OCI-LY7 (cell line): ENCODE results near the gene TTC33. TPM values are rescaled to one million over a fixed set of nuclear protein-coding genes. Genes with fewer than 3 reads are reported as not detected.
"Not testable (repeated sequence)": the region's sequence is repeated elsewhere in the genome, so short reads cannot be mapped to it uniquely, and the experiment has no call there.

Experiments
- BruUV-seq: library from RNA; stranded (reverse); fragments of 400-500 nt; replicated peaks from 2 replicates; lab custom pipeline; 2021; lab: Mats Ljungman, UMichigan
- CTCF ChIA-PET: fragments of 300-600 bp; sonication (Branson Sonifier 250); formaldehyde crosslinking; loops from one replicate; lab custom pipeline; 2022; ENCODE audit warnings: antibody characterized with exemption; ENCODE audit not compliant: unreplicated experiment; lab: Charles Lee
- POLR2A ChIA-PET: fragments of 300-600 bp; sonication (Branson Sonifier 250); formaldehyde crosslinking; loops from one replicate; lab custom pipeline; 2022; ENCODE audit warnings: antibody characterized with exemption; lab: Charles Lee
- DNase-seq: peaks from one replicate; pipeline ENCODE4 v3.0.0-alpha.2; 2015; ENCODE audit warnings: low spot score
- H2AFZ ChIP-seq: fragments of 200-600 bp; sonication (generic), shearing (Covaris generic); 2 replicates; pipeline ENCODE4 v1.6.1; 2014; ENCODE audit warnings: mild to moderate bottlenecking, antibody characterized with exemption, low read length, moderate library complexity
- H3K27ac ChIP-seq: fragments of 200-600 bp; sonication (generic); 2 replicates; pipeline ENCODE4 v1.5.1; 2014; ENCODE audit warnings: mixed run types, low read depth, mild to moderate bottlenecking, moderate library complexity, low read length, inconsistent platforms; ENCODE audit not compliant: poor library complexity, severe bottlenecking
- H3K36me3 ChIP-seq: fragments of 200-600 bp; sonication (generic); 2 replicates; pipeline ENCODE4 v1.6.1; 2014; ENCODE audit warnings: mild to moderate bottlenecking, antibody characterized with exemption, low read length, moderate library complexity, mixed read lengths; ENCODE audit not compliant: insufficient read depth
- H3K4me1 ChIP-seq: fragments of 200-600 bp; sonication (generic); 2 replicates; pipeline ENCODE4 v1.5.1; 2014; ENCODE audit warnings: mild to moderate bottlenecking, low read length; ENCODE audit not compliant: insufficient read depth, poor library complexity, severe bottlenecking
- H3K4me2 ChIP-seq: fragments of 200-600 bp; sonication (generic); 2 replicates; pipeline ENCODE4 v1.6.1; 2014; ENCODE audit warnings: mild to moderate bottlenecking, low read length
- H3K4me3 ChIP-seq: fragments of 200-600 bp; sonication (generic); 2 replicates; pipeline ENCODE4 v1.5.1; 2014; ENCODE audit warnings: mild to moderate bottlenecking, low read depth, low read length; ENCODE audit not compliant: poor library complexity, severe bottlenecking
- H3K79me2 ChIP-seq: fragments of 200-600 bp; sonication (generic); 2 replicates; pipeline ENCODE4 v1.6.1; 2016; ENCODE audit warnings: low read depth, mild to moderate bottlenecking, low read length, moderate library complexity, mixed read lengths; ENCODE audit not compliant: insufficient read depth
- H3K9me2 ChIP-seq: fragments of 200-600 bp; sonication (generic); 2 replicates; pipeline ENCODE4 v1.6.1; 2016; ENCODE audit warnings: mild to moderate bottlenecking, low read length, mixed read lengths; ENCODE audit not compliant: insufficient read depth
- H3K9me3 ChIP-seq: fragments of 200-600 bp; sonication (generic); 2 replicates; pipeline ENCODE4 v1.6.1; 2014; ENCODE audit warnings: mild to moderate bottlenecking, mixed run types, low read length, mixed read lengths
- H4K20me1 ChIP-seq: fragments of 200-600 bp; sonication (generic); 2 replicates; pipeline ENCODE4 v1.6.1; 2014; ENCODE audit warnings: mild to moderate bottlenecking, antibody characterized with exemption, low read length, moderate library complexity, mixed read lengths; ENCODE audit not compliant: insufficient read depth
- CTCF ChIP-seq: fragments of 200-600 bp; sonication (generic); conservative IDR thresholded peaks from 2 replicates; pipeline ENCODE4 v1.5.1; 2014; ENCODE audit warnings: mild to moderate bottlenecking, antibody characterized with exemption, low read length, moderate library complexity, mixed read lengths
- EZH2phosphoT487 ChIP-seq: fragments of 200-600 bp; sonication (generic); IDR thresholded peaks from 2 replicates; pipeline ENCODE4 v1.6.1; 2018; ENCODE audit warnings: low read depth, borderline replicate concordance, mild to moderate bottlenecking, mixed run types, antibody characterized with exemption, low read length, moderate library complexity, mixed read lengths
- intact Hi-C: fragments of 100-400 bp; cut with micrococcal nuclease; formaldehyde crosslinking; loops from one replicate; pipeline ENCODE4 v1.10.0; 2022; ENCODE audit not compliant: unreplicated experiment
- total RNA-seq, 2 experiments: library from RNA; depleted of rRNA in 1 of 2; stranded (reverse); fragments of >200 nt in 1 of 2; shearing (Covaris generic) in 1 of 2; gene quantifications; 2 replicates each; pipeline ENCODE4 v1.2.3, GENCODE V29; 2014 to 2022

TTC33 gene
- total RNA-seq, 2 experiments from 2014 or later = 15.9 to 20.5 TPM

GRCh38 chr5:40791715-40792139 lies 36.0 kb upstream of the TTC33 start:
- Histone ChIP-seq H3K4me3 (no peak overlapping the region), H3K79me2 (peaks cover 100% of the 10 kb centered on the region), H3K9me2 (no peaks in the 10 kb centered on the region), H2AFZ (no peak overlapping the region), H3K27ac (no peak overlapping the region), H3K36me3 (peaks cover 45% of the 10 kb centered on the region), H4K20me1 (peaks cover 25% of the 10 kb centered on the region), H3K4me2 (no peak overlapping the region), H3K9me3 (peaks cover 14% of the 10 kb centered on the region), H3K4me1 (peaks cover 5% of the 10 kb centered on the region)
- TF ChIP-seq CTCF (no peak), EZH2phosphoT487 (no peak)
- intact Hi-C loops = no loop called here
- DNase-seq = no peak
- ChIA-PET CTCF (no interaction called here), POLR2A (interaction anchor here (0.6 to 1.8 kb wide), 4 partner anchors 11 to 52 kb away, joined by 3 to 6 read pairs (median 4); no protein-coding TSS in a partner anchor)
- BruUV-seq = no TSS peak

GRCh38 chr5:40790947-40791593 lies 35.3 kb upstream of the TTC33 start:
- CTCF ChIA-PET = no interaction called here
- peaks cover 52% of the 10 kb centered on the region for H3K36me3 ChIP-seq
- H3K4me1 ChIP-seq = no peaks in the 10 kb centered on the region
- H3K27ac ChIP-seq = no peak overlapping the region
- peaks cover 15% of the 10 kb centered on the region for H3K9me3 ChIP-seq
- no peak overlapping the region for H2AFZ ChIP-seq
- no peak overlapping the region for H3K4me2 ChIP-seq
- H4K20me1 ChIP-seq = peaks cover 19% of the 10 kb centered on the region
- POLR2A ChIA-PET = interaction anchor here (1.0 to 1.8 kb wide), 3 partner anchors 11 to 51 kb away, joined by 3 to 4 read pairs (median 3); no protein-coding TSS in a partner anchor
- TF ChIP-seq CTCF = no peak
- TF ChIP-seq EZH2phosphoT487 = no peak
- DNase-seq = no peak
- H3K9me2 ChIP-seq = no peaks in the 10 kb centered on the region
- BruUV-seq = no TSS peak
- H3K4me3 ChIP-seq = no peak overlapping the region
- intact Hi-C loops = no loop called here
- H3K79me2 ChIP-seq = peaks cover 100% of the 10 kb centered on the region

DNA sequence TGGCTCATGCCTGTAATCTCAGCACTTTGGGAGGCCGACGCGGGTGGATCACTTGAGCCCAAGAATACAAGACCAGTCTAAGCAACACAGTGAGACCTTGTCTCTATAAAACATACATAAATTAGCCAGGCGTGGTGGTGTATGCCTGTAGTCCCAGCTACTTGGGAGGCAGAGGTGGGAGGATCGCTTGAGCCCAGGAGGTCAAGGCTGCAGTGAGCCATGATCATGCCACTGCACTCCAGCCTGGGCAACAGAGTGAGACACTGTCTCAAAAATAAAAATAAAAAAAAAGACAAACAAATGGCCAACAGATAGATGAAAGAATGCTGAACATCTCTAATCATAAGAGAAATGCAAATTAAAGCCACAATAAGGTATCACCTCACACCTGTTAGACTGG lies 33.2 kb upstream of the TTC33 start:
- POLR2A ChIA-PET = interaction anchor here (1.0 kb wide), 1 partner anchor 8 kb away, joined by 3 read pairs; no protein-coding TSS in a partner anchor
- H2AFZ ChIP-seq, intact Hi-C loops, H3K4me1 ChIP-seq, CTCF ChIA-PET, DNase-seq, H3K27ac ChIP-seq, BruUV-seq, H3K9me2 ChIP-seq, H3K4me2 ChIP-seq, H3K4me3 ChIP-seq: not testable (repeated sequence)
- H3K79me2 ChIP-seq = peaks cover 99% of the 10 kb centered on the region
- peaks cover 47% of the 10 kb centered on the region for H3K36me3 ChIP-seq
- peaks cover 15% of the 10 kb centered on the region for H3K9me3 ChIP-seq
- H4K20me1 ChIP-seq = peaks cover 13% of the 10 kb centered on the region; the same call in 1 of the 2 replicates
